ENCODE measurements around the gene TKT. TPM values are rescaled to one million over a fixed set of nuclear protein-coding genes. Genes with fewer than 3 reads are reported as not detected.

The TKT gene
- total and polyA plus RNA-seq, 2 of the 13 experiments (the other 11 are each of a cell fraction or from before 2014, with no cell fraction given): 150 to 238 TPM

GRCh38 chr3:53189276-53189675 is 66.5 kb downstream of the TKT start (continued):
- TF ChIP-seq ZNF275 (CRISPR knock-in tag; IDR thresholded peaks at IDR 0.05; ENCODE audit: borderline replicate concordance) (no peak), CBFB (CRISPR knock-in tag; IDR thresholded peaks at IDR 0.05) (no peak), DMTF1 (CRISPR knock-in tag; IDR thresholded peaks at IDR 0.05) (no peak)

GRCh38 chr3:53188720-53189119 is 67.1 kb downstream of the TKT start:
- H3K27me3 ChIP-seq (ENCODE audit: control insufficient read depth in 1 of 2, insufficient read depth in 2 of 2, low read length in 2 of 2): no peaks in the 10 kb centered on the region
- no peak overlapping the region for H3K4me3 ChIP-seq (replicated peaks in 1 of 3; ENCODE audit: insufficient read depth in 1 of 3, low read depth in 2 of 3, low read length in 3 of 3)
- no peak overlapping the region for H3K27ac ChIP-seq (ENCODE audit: extremely low read length, insufficient read depth, low read length)
- no peaks in the 10 kb centered on the region for H4K20me1 ChIP-seq (ENCODE audit: insufficient read depth, low read length)
- BruUV-seq (replicated peaks): no TSS peak
- H2AFZ ChIP-seq (ENCODE audit: low read length): no peak overlapping the region
- CTCF ChIA-PET (ENCODE audit: low intra/inter-chr PET ratio, low total read pairs): no interaction called here
- H3K79me2 ChIP-seq (ENCODE audit: insufficient read depth, low read length): no peaks in the 10 kb centered on the region
- WGBS (ENCODE audit: low lambda C conversion rate): 100% methylated on average over 11 of the region's 13 CpGs
- POLR2A ChIA-PET: no interaction called here
- TF ChIP-seq TFDP1 (CRISPR knock-in tag; IDR thresholded peaks at IDR 0.05; ENCODE audit: borderline replicate concordance) (no peak), ZNF451 (CRISPR knock-in tag; IDR thresholded peaks at IDR 0.05) (no peak), ETV5 (CRISPR knock-in tag; IDR thresholded peaks at IDR 0.05; ENCODE audit: borderline replicate concordance) (no peak), ISX (CRISPR knock-in tag; conservative IDR thresholded peaks at IDR 0.05) (no peak), GPBP1L1 (CRISPR knock-in tag; IDR thresholded peaks at IDR 0.05) (no peak), ZKSCAN8 (CRISPR knock-in tag; IDR thresholded peaks at IDR 0.05; ENCODE audit: borderline replicate concordance) (no peak), MNT (IDR thresholded peaks at IDR 0.05) (no peak)
- no peak overlapping the region for H3K4me2 ChIP-seq (ENCODE audit: low read depth, low read length)
- intact Hi-C loops (cut with micrococcal nuclease; ENCODE audit: unreplicated experiment): no loop called here
- no peak for DNase-seq (ENCODE audit: low spot score)
- no peak for ATAC-seq
- H3K9me3 ChIP-seq (ENCODE audit: low read length): no peaks in the 10 kb centered on the region
- FAIRE-seq: no peak
- H3K9ac ChIP-seq (ENCODE audit: insufficient read depth, low read depth, low read length): no peak overlapping the region
- H3K4me1 ChIP-seq (ENCODE audit: insufficient read depth, low read length): no peaks in the 10 kb centered on the region
- in situ Hi-C loops (cut with HindIII; ENCODE audit: extremely low pct_ligation_motif_present, low pct_unique_long_range_greater_than_20kb): no loop called here
- H3K36me3 ChIP-seq (replicated peaks in 1 of 2; ENCODE audit: control insufficient read depth in 1 of 2, insufficient read depth in 2 of 2, low read length in 2 of 2): peaks cover 18 to 58% of the 10 kb centered on the region in 2 experiments; a peak in 4 of 5 replicates
